ENCODE measurements around the gene DCUN1D4. TPM values are rescaled to one million over a fixed set of nuclear protein-coding genes. Genes with fewer than 3 reads are reported as not detected.

DCUN1D4 gene
- polyA plus RNA-seq, 1 donor from 2014 or later = 130 TPM

GRCh38 chr4:51855751-51856150 is 12.8 kb downstream of the DCUN1D4 start:
- Histone ChIP-seq H3K79me2 (replicated peaks; ENCODE audit: insufficient read depth, low read length) (peaks cover 74% of the 10 kb centered on the region), H3K9ac (ENCODE audit: low read length) (no peak overlapping the region), H2AFZ (ENCODE audit: low read depth, low read length) (no peak overlapping the region), H3K9me3 (ENCODE audit: low read length) (no peaks in the 10 kb centered on the region), H3K36me3 (ENCODE audit: insufficient read depth, low read length) (no peaks in the 10 kb centered on the region), H3K27me3 (ENCODE audit: insufficient read depth, low read depth, low read length) (no peaks in the 10 kb centered on the region), H3K4me3 (ENCODE audit: low read length) (no peak overlapping the region), H3K4me2 (ENCODE audit: low read length) (no peak overlapping the region), H3K27ac (ENCODE audit: low read length) (no peak overlapping the region), H4K20me1 (ENCODE audit: insufficient read depth) (no peaks in the 10 kb centered on the region), H3K9me2 (ENCODE audit: insufficient read depth, low read length) (no peaks in the 10 kb centered on the region), H3F3A (ENCODE audit: insufficient read depth, low read length, poor library complexity, severe bottlenecking) (no peaks in the 10 kb centered on the region)
- TF ChIP-seq, protein P1, sequence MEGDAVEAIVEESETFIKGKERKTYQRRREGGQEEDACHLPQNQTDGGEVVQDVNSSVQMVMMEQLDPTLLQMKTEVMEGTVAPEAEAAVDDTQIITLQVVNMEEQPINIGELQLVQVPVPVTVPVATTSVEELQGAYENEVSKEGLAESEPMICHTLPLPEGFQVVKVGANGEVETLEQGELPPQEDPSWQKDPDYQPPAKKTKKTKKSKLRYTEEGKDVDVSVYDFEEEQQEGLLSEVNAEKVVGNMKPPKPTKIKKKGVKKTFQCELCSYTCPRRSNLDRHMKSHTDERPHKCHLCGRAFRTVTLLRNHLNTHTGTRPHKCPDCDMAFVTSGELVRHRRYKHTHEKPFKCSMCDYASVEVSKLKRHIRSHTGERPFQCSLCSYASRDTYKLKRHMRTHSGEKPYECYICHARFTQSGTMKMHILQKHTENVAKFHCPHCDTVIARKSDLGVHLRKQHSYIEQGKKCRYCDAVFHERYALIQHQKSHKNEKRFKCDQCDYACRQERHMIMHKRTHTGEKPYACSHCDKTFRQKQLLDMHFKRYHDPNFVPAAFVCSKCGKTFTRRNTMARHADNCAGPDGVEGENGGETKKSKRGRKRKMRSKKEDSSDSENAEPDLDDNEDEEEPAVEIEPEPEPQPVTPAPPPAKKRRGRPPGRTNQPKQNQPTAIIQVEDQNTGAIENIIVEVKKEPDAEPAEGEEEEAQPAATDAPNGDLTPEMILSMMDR (IDR thresholded peaks at IDR 0.05; ENCODE audit: poor library complexity, severe bottlenecking) = no peak
- no peak for TF ChIP-seq TAF1 (IDR thresholded peaks at IDR 0.05; ENCODE audit: low read depth)
- no peak for TF ChIP-seq RAD21 (conservative IDR thresholded peaks at IDR 0.05)
- no peak for TF ChIP-seq MXI1 (conservative IDR thresholded peaks at IDR 0.05; ENCODE audit: poor library complexity, severe bottlenecking)

DNA sequence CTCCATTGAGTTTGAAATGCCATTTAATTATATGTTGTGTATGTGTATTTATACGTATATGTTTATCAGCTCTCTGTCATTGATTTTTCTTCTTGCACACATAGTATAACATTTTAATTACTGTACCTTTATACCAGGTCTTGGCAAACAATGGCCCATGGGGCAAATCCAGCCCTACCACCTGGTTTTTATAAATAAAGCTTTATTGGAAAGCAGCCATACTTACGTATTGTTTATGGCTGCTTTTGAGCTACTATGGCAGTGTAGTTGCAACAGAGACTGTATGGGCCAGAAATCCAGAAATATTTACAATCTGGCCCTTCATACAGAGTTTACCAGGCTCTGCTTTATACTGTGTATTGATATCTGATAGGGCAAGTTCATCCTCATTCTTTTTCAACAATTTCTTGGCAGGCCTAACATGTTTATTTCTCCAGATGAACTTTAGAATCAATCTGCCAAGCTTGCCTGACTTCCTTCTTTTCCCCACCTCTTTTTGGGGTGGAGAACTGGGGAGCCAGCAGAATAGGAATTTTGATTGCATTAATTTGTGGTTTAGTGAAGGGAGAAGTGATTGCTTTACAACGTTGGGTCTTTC is 15.8 kb downstream of the DCUN1D4 start:
- Histone ChIP-seq H3K9me2 (ENCODE audit: insufficient read depth, low read length) (no peaks in the 10 kb centered on the region), H3K79me2 (replicated peaks; ENCODE audit: insufficient read depth, low read length) (peaks cover 60% of the 10 kb centered on the region), H3K36me3 (ENCODE audit: insufficient read depth, low read length) (peaks cover 4% of the 10 kb centered on the region), H3K9me3 (ENCODE audit: low read length) (no peaks in the 10 kb centered on the region), H3K4me3 (ENCODE audit: low read length) (no peak overlapping the region), H3F3A (ENCODE audit: insufficient read depth, low read length, poor library complexity, severe bottlenecking) (no peaks in the 10 kb centered on the region), H3K27ac (ENCODE audit: low read length) (no peak overlapping the region), H4K20me1 (ENCODE audit: insufficient read depth) (no peaks in the 10 kb centered on the region), H3K4me2 (ENCODE audit: low read length) (no peak overlapping the region), H3K27me3 (ENCODE audit: insufficient read depth, low read depth, low read length) (no peaks in the 10 kb centered on the region), H2AFZ (ENCODE audit: low read depth, low read length) (no peak overlapping the region), H3K9ac (ENCODE audit: low read length) (no peak overlapping the region)
- TF ChIP-seq EZH2 (IDR thresholded peaks at IDR 0.05; ENCODE audit: borderline replicate concordance, insufficient read depth, low read length, poor library complexity, severe bottlenecking) = no peak
- no peak for TF ChIP-seq MXI1 (conservative IDR thresholded peaks at IDR 0.05; ENCODE audit: poor library complexity, severe bottlenecking)
- TF ChIP-seq RAD21 (conservative IDR thresholded peaks at IDR 0.05) = no peak
- no peak for TF ChIP-seq TAF1 (IDR thresholded peaks at IDR 0.05; ENCODE audit: low read depth)
- TF ChIP-seq, protein P2, sequence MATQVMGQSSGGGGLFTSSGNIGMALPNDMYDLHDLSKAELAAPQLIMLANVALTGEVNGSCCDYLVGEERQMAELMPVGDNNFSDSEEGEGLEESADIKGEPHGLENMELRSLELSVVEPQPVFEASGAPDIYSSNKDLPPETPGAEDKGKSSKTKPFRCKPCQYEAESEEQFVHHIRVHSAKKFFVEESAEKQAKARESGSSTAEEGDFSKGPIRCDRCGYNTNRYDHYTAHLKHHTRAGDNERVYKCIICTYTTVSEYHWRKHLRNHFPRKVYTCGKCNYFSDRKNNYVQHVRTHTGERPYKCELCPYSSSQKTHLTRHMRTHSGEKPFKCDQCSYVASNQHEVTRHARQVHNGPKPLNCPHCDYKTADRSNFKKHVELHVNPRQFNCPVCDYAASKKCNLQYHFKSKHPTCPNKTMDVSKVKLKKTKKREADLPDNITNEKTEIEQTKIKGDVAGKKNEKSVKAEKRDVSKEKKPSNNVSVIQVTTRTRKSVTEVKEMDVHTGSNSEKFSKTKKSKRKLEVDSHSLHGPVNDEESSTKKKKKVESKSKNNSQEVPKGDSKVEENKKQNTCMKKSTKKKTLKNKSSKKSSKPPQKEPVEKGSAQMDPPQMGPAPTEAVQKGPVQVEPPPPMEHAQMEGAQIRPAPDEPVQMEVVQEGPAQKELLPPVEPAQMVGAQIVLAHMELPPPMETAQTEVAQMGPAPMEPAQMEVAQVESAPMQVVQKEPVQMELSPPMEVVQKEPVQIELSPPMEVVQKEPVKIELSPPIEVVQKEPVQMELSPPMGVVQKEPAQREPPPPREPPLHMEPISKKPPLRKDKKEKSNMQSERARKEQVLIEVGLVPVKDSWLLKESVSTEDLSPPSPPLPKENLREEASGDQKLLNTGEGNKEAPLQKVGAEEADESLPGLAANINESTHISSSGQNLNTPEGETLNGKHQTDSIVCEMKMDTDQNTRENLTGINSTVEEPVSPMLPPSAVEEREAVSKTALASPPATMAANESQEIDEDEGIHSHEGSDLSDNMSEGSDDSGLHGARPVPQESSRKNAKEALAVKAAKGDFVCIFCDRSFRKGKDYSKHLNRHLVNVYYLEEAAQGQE (IDR thresholded peaks at IDR 0.05; ENCODE audit: borderline replicate concordance) = no peak
- TF ChIP-seq POLR2AphosphoS5 (IDR thresholded peaks at IDR 0.05) = no peak
- TF ChIP-seq, protein P1 (IDR thresholded peaks at IDR 0.05; ENCODE audit: poor library complexity, severe bottlenecking) = no peak

Measured in neural cell (in vitro differentiated cells).